H1 (cell line): ENCODE data around the gene NEK9. TPM values are rescaled to one million over a fixed set of nuclear protein-coding genes. Genes with fewer than 3 reads are reported as not detected.

ENCODE experiments used
- CTCF ChIA-PET: fragments of 300-600 bp; sonication (Branson Sonifier 250); formaldehyde crosslinking; loops from one replicate; lab custom pipeline; 2021; ENCODE audit not compliant: partially characterized antibody; lab: Charles Lee
- POLR2A ChIA-PET: fragments of 300-600 bp; sonication (Branson Sonifier 250); formaldehyde crosslinking; loops from one replicate; lab custom pipeline; 2021; ENCODE audit warnings: inconsistent platforms; ENCODE audit not compliant: partially characterized antibody; lab: Charles Lee
- DNase-seq, 2 experiments: peaks; one replicate each; pipeline versions ENCODE4 v3.0.0 to v3.0.0-alpha.2; 2010 to 2022; ENCODE audit warnings: low spot score in 2 of 2, low read depth in 1 of 2, mixed read lengths in 1 of 2
- FAIRE-seq: peaks from 2 replicates; lab custom pipeline; 2011; peaks lifted over from hg19 to GRCh38; lab: Jason Lieb, UNC
- H2AFZ ChIP-seq: 2 replicates; pipeline ENCODE4 v1.8.1; 2012; ENCODE audit warnings: low read length, inconsistent platforms
- H2AK5ac ChIP-seq: 2 replicates; pipeline ENCODE4 v1.6.1; 2013; ENCODE audit warnings: low read depth, low read length
- H2BK120ac ChIP-seq: replicated peaks from 2 replicates; pipeline ENCODE3; 2013; ENCODE audit warnings: low read depth, low read length, inconsistent platforms
- H2BK12ac ChIP-seq: 2 replicates; pipeline ENCODE4 v1.6.1; 2013; ENCODE audit warnings: low read depth, low read length
- H2BK15ac ChIP-seq: 2 replicates; pipeline ENCODE4 v1.6.1; 2013; ENCODE audit warnings: low read length
- H2BK20ac ChIP-seq: 2 replicates; pipeline ENCODE4 v1.6.1; 2013; ENCODE audit warnings: low read length
- H2BK5ac ChIP-seq: 2 replicates; pipeline ENCODE4 v1.6.1; 2013; ENCODE audit warnings: low read depth, low read length
- H3K14ac ChIP-seq: 2 replicates; pipeline ENCODE4 v1.6.1; 2013; ENCODE audit warnings: inconsistent platforms; ENCODE audit not compliant: insufficient read length
- H3K18ac ChIP-seq: 2 replicates; pipeline ENCODE4 v1.6.1; 2013; ENCODE audit warnings: low read length; ENCODE audit errors: extremely low read depth
- H3K23ac ChIP-seq: 2 replicates; pipeline ENCODE4 v1.6.1; 2013; ENCODE audit warnings: inconsistent platforms; ENCODE audit not compliant: insufficient read length
- H3K23me2 ChIP-seq: 2 replicates; pipeline ENCODE4 v1.6.1; 2013; ENCODE audit warnings: low read depth, low read length
- H3K27ac ChIP-seq: 2 replicates; pipeline ENCODE4 v1.6.1; 2011; ENCODE audit warnings: low read depth, low read length, inconsistent platforms
- H3K27me3 ChIP-seq, 4 experiments: replicated peaks in 1 of 4; 1 replicate in 1 of 4; 2 replicates in 3 of 4; pipeline versions ENCODE4 v1.6.1 to v1.8.1; 2011 to 2013; ENCODE audit warnings: low read length in 3 of 4, mild to moderate bottlenecking in 3 of 4, inconsistent platforms in 2 of 4, mixed read lengths in 2 of 4, moderate library complexity in 1 of 4; ENCODE audit not compliant: control insufficient read depth in 3 of 4, insufficient read depth in 3 of 4; ENCODE audit errors: extremely low read depth in 1 of 4
- H3K36me3 ChIP-seq, 4 experiments: 2 replicates each; pipeline versions ENCODE4 v1.6.1 to v1.8.1; 2011 to 2013; ENCODE audit warnings: mild to moderate bottlenecking in 4 of 4, low read length in 3 of 4, moderate library complexity in 2 of 4, control low read depth in 1 of 4, inconsistent platforms in 1 of 4; ENCODE audit not compliant: insufficient read depth in 4 of 4, control insufficient read depth in 2 of 4
- H3K4ac ChIP-seq: replicated peaks from 2 replicates; pipeline ENCODE3; 2013; ENCODE audit warnings: low read length, low read depth, mixed read lengths, inconsistent platforms; ENCODE audit not compliant: insufficient read length
- H3K4me1 ChIP-seq, 4 experiments: replicated peaks in 1 of 4; 1 replicate in 1 of 4; 2 replicates in 3 of 4; pipeline versions ENCODE4 v1.6.1 to v1.8.1; 2011 to 2013; ENCODE audit warnings: low read length in 3 of 4, inconsistent platforms in 2 of 4, mixed read lengths in 1 of 4; ENCODE audit not compliant: insufficient read depth in 4 of 4, control insufficient read depth in 3 of 4
- H3K4me2 ChIP-seq, 2 experiments: 2 replicates each; pipeline versions ENCODE4 v1.6.1 to v1.8.1; 2011 to 2013; ENCODE audit warnings: low read depth in 2 of 2, low read length in 2 of 2, control low read depth in 1 of 2, inconsistent platforms in 1 of 2, mild to moderate bottlenecking in 1 of 2; ENCODE audit not compliant: insufficient read depth in 1 of 2
- H3K4me3 ChIP-seq, 4 experiments: fragments of 200-600, 300-600 bp in 1 of 4; sonication (generic), shearing (Covaris generic), sonication (Bioruptor Twin) in 1 of 4; 2 replicates each; pipeline versions ENCODE4 v1.5.1 to v1.8.1; 2011 to 2016; ENCODE audit warnings: low read length in 4 of 4, low read depth in 3 of 4, control low read depth in 2 of 4, inconsistent platforms in 2 of 4, mild to moderate bottlenecking in 2 of 4, mixed read lengths in 1 of 4, moderate library complexity in 1 of 4; ENCODE audit not compliant: insufficient read depth in 2 of 4; ENCODE audit errors: extremely low read depth in 1 of 4
- H3K56ac ChIP-seq: replicated peaks from 2 replicates; pipeline ENCODE3; 2013; ENCODE audit warnings: low read depth, mild to moderate bottlenecking, mixed read lengths, low read length, inconsistent platforms; ENCODE audit not compliant: insufficient read length
- H3K79me1 ChIP-seq: 2 replicates; pipeline ENCODE4 v1.6.1; 2013; ENCODE audit warnings: low read depth, low read length, control low read depth
- H3K79me2 ChIP-seq, 2 experiments: 2 replicates each; pipeline versions ENCODE4 v1.6.1 to v1.8.1; 2012 to 2013; ENCODE audit warnings: low read length in 2 of 2, mild to moderate bottlenecking in 2 of 2, inconsistent platforms in 1 of 2; ENCODE audit not compliant: insufficient read depth in 2 of 2, control insufficient read depth in 1 of 2
- H3K9ac ChIP-seq, 4 experiments: replicated peaks in 1 of 4; 1 replicate in 1 of 4; 2 replicates in 3 of 4; pipeline versions ENCODE4 v1.6.1 to v1.8.1; 2011 to 2013; ENCODE audit warnings: low read depth in 3 of 4, low read length in 3 of 4, control low read depth in 2 of 4, mild to moderate bottlenecking in 2 of 4, moderate library complexity in 2 of 4, inconsistent platforms in 1 of 4; ENCODE audit errors: extremely low read depth in 1 of 4
- H3K9me3 ChIP-seq, 2 experiments: 2 replicates each; pipeline versions ENCODE4 v1.6.1 to v1.8.1; 2012 to 2013; ENCODE audit warnings: mild to moderate bottlenecking in 2 of 2, moderate library complexity in 2 of 2, control low read depth in 1 of 2, inconsistent platforms in 1 of 2, low read depth in 1 of 2, low read length in 1 of 2, mixed read lengths in 1 of 2; ENCODE audit not compliant: insufficient read depth in 2 of 2
- H4K20me1 ChIP-seq, 2 experiments: replicated peaks in 1 of 2; 2 replicates each; pipeline versions ENCODE3 to v1.8.1; 2011 to 2013; ENCODE audit warnings: inconsistent platforms in 2 of 2, low read length in 2 of 2, mild to moderate bottlenecking in 1 of 2; ENCODE audit not compliant: insufficient read depth in 2 of 2, control insufficient read depth in 1 of 2
- H4K5ac ChIP-seq: 2 replicates; pipeline ENCODE4 v1.6.1; 2013; ENCODE audit warnings: low read length, low read depth, mixed read lengths, inconsistent platforms; ENCODE audit not compliant: insufficient read length
- H4K8ac ChIP-seq: 2 replicates; pipeline ENCODE4 v1.8.0; 2013; ENCODE audit warnings: mild to moderate bottlenecking, moderate library complexity, low read length, inconsistent platforms; ENCODE audit not compliant: insufficient read depth; ENCODE audit errors: extremely low read depth
- H4K91ac ChIP-seq: replicated peaks from 2 replicates; pipeline ENCODE3; 2013; ENCODE audit warnings: low read length, mixed read lengths, inconsistent platforms; ENCODE audit not compliant: insufficient read length
- BCL11A ChIP-seq, 2 experiments: IDR thresholded peaks; one replicate each; pipeline ENCODE4 v1.6.1; 2011; ENCODE audit warnings: low read depth in 2 of 2, low read length in 2 of 2, mild to moderate bottlenecking in 2 of 2
- CHD2 ChIP-seq: IDR thresholded peaks from 2 replicates; pipeline ENCODE4 v1.6.1; 2012; ENCODE audit warnings: low read length, improper control_type of control experiment
- JUN ChIP-seq: IDR thresholded peaks from 2 replicates; pipeline ENCODE4 v1.6.1; 2011; ENCODE audit warnings: low read depth, mild to moderate bottlenecking, improper control_type of control experiment, low read length
- JUND ChIP-seq: IDR thresholded peaks from 2 replicates; pipeline ENCODE4 v1.6.1; 2011; ENCODE audit warnings: mild to moderate bottlenecking, improper control_type of control experiment, low read length
- KDM1A ChIP-seq: fragments of 200-600, 300-600 bp; sonication (generic); IDR thresholded peaks from 2 replicates; pipeline ENCODE4 v1.7.1; 2016; ENCODE audit warnings: mild to moderate bottlenecking, low read length, borderline replicate concordance
- PHF8 ChIP-seq: fragments of 200-600 bp; sonication (generic); conservative IDR thresholded peaks from 2 replicates; pipeline ENCODE4 v1.7.1; 2012; ENCODE audit warnings: low read depth, mild to moderate bottlenecking, inconsistent platforms, low read length, moderate library complexity
- RFX5 ChIP-seq: IDR thresholded peaks from 2 replicates; pipeline ENCODE4 v1.6.1; 2011; ENCODE audit warnings: low read depth, low read length, improper control_type of control experiment, borderline replicate concordance
- RNF2 ChIP-seq: fragments of 200-900, 300-1000 bp; sonication (generic); IDR thresholded peaks from 2 replicates; pipeline ENCODE4 v1.7.1; 2016; ENCODE audit warnings: borderline replicate concordance, low read depth, mild to moderate bottlenecking, antibody characterized with exemption, low read length; ENCODE audit not compliant: poor library complexity, severe bottlenecking; ENCODE audit errors: missing control alignments
- SAP30 ChIP-seq: fragments of 300-600 bp; sonication (generic); IDR thresholded peaks from 2 replicates; pipeline ENCODE4 v1.7.1; 2012; ENCODE audit warnings: low read length, moderate library complexity, mild to moderate bottlenecking, inconsistent platforms; ENCODE audit not compliant: insufficient read depth, insufficient replicate concordance
- SIRT6 ChIP-seq: IDR thresholded peaks from one replicate; pipeline ENCODE4 v1.7.1; 2012; ENCODE audit warnings: low read length, inconsistent platforms
- SP1 ChIP-seq: IDR thresholded peaks from 2 replicates; pipeline ENCODE4 v1.6.1; 2011; ENCODE audit warnings: low read depth, low read length
- TAF7 ChIP-seq: optimal IDR thresholded peaks from 2 replicates; pipeline ENCODE3; 2011; ENCODE audit warnings: low read depth, mild to moderate bottlenecking, inconsistent platforms, low read length, moderate library complexity, borderline replicate concordance
- WGBS, 2 experiments: shearing (Covaris generic) in 1 of 2; methylation state at CpG; one replicate each; pipeline versions ENCODE4 v1.1.6 to v1.1.7; 2013 to 2015; ENCODE audit warnings: low lambda C conversion rate in 2 of 2, mixed read lengths in 2 of 2, inconsistent platforms in 1 of 2, low coverage in 1 of 2, missing lambda C conversion rate in 1 of 2; ENCODE audit not compliant: insufficient replicate concordance in 2 of 2, insufficient coverage in 1 of 2, insufficient read length in 1 of 2; ENCODE audit errors: extremely low coverage in 1 of 2, missing lambda C conversion rate in 1 of 2; 5-methylcytosine and 5-hydroxymethylcytosine counted together
- polyA plus RNA-seq, 7 experiments: library from polyadenylated mRNA; depleted of rRNA in 3 of 7; stranded (reverse) in 5 of 7; unstranded in 2 of 7; fragments of >200 nt in 5 of 7; fragments of 200-250 nt in 2 of 7; gene quantifications; 1 replicate in 5 of 7; 2 replicates in 1 of 7; 4 replicates in 1 of 7; pipeline versions ENCODE4 v1.2.1 to v1.2.3, GENCODE V29; 2011 to 2013; ENCODE audit warnings: missing spikeins in 2 of 7, mixed read lengths in 2 of 7
- total RNA-seq: library from RNA; stranded (reverse); fragmentation: NEBNext Ultra II Directional; extraction: Animal tissue kit (Norgen Biotek cat#: 25700); gene quantifications from 2 replicates; pipeline ENCODE4 v1.2.1, GENCODE V29; 2021
- TF ChIP-seq, protein P1 (sequence below): IDR thresholded peaks from 2 replicates; pipeline ENCODE4 v1.6.1; 2012; ENCODE audit warnings: inconsistent platforms

Gene NEK9
- total and polyA plus RNA-seq, 2 of the 8 experiments (the other 6 are each of a cell fraction or from before 2014, with no cell fraction given) = 16.0 to 43.6 TPM

DNA sequence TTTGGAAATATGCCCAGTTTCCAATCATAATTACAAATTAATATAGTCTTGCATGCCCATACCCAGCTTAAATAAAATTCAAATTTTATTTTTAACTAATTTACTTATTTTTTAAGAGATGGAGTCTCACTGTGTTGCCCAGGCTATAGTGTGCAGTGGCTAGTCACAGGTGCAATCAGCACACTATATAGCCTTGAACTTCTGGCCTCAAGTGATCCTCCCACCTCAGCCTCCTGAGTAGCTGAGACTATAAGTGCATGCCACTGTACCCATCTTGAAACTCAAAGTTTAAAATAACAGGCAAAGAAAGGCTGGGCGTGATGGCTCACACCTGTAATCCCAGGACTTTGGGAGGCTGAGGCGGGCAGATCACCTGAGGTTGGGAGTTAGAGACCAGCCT, 85.9 kb downstream of the NEK9 start:
- Histone ChIP-seq H3K27me3 (no peaks in the 10 kb centered on the region), H3K79me1 (no peaks in the 10 kb centered on the region), H3K14ac (no peak overlapping the region), H2BK120ac (no peak overlapping the region), H3K79me2 (no peaks in the 10 kb centered on the region), H3K23ac (no peak overlapping the region), H3K56ac (no peak overlapping the region), H2AFZ (no peak overlapping the region), H4K5ac (no peak overlapping the region), H3K36me3 (peaks cover 0 to 22% (median 1%) of the 10 kb centered on the region in 4 experiments; a peak in 4 of 8 replicates), H3K27ac (no peak overlapping the region), H4K91ac (no peak overlapping the region), H4K20me1 (no peaks in the 10 kb centered on the region), H3K9me3 (no peaks in the 10 kb centered on the region), H3K4me1 (no peaks in the 10 kb centered on the region), H2AK5ac (no peak overlapping the region), H3K9ac (no peak overlapping the region), H3K4me3 (no peak overlapping the region), H2BK5ac (no peak overlapping the region), H3K4ac (no peak overlapping the region), H2BK15ac (no peak overlapping the region), H3K23me2 (no peaks in the 10 kb centered on the region), H3K18ac (no peak overlapping the region), H3K4me2 (no peak overlapping the region), H2BK12ac (no peak overlapping the region), H2BK20ac (no peak overlapping the region), H4K8ac (no peak overlapping the region)
- WGBS, 2 experiments = 89% methylated on average over 2 of the region's 2 CpGs; no CpG with 5 or more reads in 1 of the 2 experiments
- FAIRE-seq (no peak), DNase-seq (no peak)
- ChIA-PET POLR2A (interaction anchor here (1.2 kb wide), 1 partner anchor 16 kb away, joined by 3 read pairs; no protein-coding TSS in a partner anchor), CTCF (interaction anchor here (1.2 to 2.6 kb wide), 2 partner anchors 47 to 51 kb away, joined by 3 to 13 read pairs; no protein-coding TSS in a partner anchor)
- TF ChIP-seq BCL11A (IDR thresholded peaks at IDR 0.05; ENCODE audit: low read depth in 2 of 2, low read length in 2 of 2) = no peak
- no peak for TF ChIP-seq KDM1A
- TF ChIP-seq CHD2 = no peak
- TF ChIP-seq SP1 = no peak
- TF ChIP-seq, protein P1, sequence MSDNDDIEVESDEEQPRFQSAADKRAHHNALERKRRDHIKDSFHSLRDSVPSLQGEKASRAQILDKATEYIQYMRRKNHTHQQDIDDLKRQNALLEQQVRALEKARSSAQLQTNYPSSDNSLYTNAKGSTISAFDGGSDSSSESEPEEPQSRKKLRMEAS = no peak
- no peak for TF ChIP-seq RNF2
- TF ChIP-seq PHF8 = no peak
- no peak for TF ChIP-seq JUN
- TF ChIP-seq TAF7 = no peak
- no peak for TF ChIP-seq JUND
- no peak for TF ChIP-seq RFX5
- no peak for TF ChIP-seq SIRT6
- TF ChIP-seq SAP30 = no peak
